ENCODE measurements around the gene ERFE. TPM values are rescaled to one million over a fixed set of nuclear protein-coding genes. Genes with fewer than 3 reads are reported as not detected.
A peak's percentile ranks its signal among the peaks of the same experiment; 100 is the strongest.

The ERFE gene
- total and polyA plus RNA-seq, 12 donors: 0.11 to 1.3 (median 0.64) TPM; not detected in 7

DNA sequence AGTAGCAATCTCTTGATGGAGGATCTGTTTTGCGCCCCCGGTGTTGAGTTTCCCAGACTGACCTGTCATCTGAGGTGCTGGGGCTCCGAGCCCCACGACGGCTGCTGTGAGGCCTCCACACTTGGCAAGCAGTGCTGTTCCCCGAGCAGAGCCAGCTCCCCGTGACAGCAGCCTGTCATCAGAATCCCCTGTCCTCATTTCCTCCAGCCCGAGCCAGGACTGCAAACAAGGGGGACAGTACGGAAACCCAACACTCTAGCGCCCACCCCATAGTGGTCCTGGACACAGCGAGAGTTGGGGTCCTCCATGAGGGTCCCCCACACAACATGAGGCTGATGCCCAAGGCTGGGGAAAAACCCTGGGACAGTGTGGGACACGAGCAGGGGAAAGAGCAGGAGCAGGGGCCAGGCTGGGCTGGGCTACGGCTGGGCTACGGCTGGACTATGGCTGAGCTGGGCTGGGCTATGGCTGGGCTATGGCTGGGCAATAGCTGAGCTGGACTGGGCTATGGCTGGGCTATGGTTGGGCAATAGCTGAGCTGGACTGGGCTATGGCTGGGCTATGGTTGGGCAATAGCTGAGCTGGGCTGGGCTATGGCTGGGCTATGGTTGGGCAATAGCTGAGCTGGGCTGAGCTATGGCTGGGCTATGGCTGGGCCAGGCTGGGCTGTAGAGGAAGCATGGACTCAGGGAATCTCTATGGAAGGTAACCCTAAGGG is 21.8 kb upstream of the ERFE start:
- intact Hi-C loops (cut with DNase I): loop anchor here in 4 of 10 donors (5.0 to 10.0 kb wide), 3 partner anchors 170 to 282 kb away; partner anchors contain the start of genes RAMP1 (in 3 of the 4) and UBE2F (in 1 of the 4)
- no peak overlapping the region for H3K4me3 ChIP-seq

DNA sequence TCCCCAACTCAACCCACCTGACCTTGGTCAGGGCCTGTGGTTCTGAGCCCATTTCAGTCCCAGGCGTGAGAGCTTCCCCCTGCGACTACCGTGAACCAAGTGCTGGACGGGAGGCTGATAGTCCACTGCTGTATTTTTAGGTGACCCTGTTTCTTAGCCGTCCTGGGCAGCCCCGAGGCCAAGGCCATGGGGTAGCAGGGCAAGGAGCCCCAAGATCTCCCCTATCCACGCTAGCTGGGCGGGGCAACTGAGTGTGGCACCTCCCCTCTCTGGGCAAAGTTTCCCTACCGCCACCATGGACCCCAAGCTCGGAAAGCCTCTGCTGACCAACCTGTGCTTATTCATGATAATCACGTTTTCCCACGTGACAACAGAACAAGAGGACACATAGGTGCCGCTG is 20.9 kb upstream of the ERFE start:
- Histone ChIP-seq H3K27me3 (peaks cover 0 to 2% (median 0%) of the 10 kb centered on the region in 7 donors), H3K4me3 (peak overlapping the region in 1 of 10 donors; percentile 45), H3K36me3 (peaks cover 0 to 6% (median 0%) of the 10 kb centered on the region in 9 donors), H3K9me3 (no peaks in the 10 kb centered on the region), H3K27ac (peak overlapping the region in 9 of 10 donors; percentile 34 to 96 (median 90)), H3K4me1 (peaks cover 3 to 59% (median 42%) of the 10 kb centered on the region in 9 donors)
- intact Hi-C loops (cut with DNase I): loop anchor here in 4 of 10 donors (5.0 to 10.0 kb wide), 3 partner anchors 171 to 283 kb away; partner anchors contain the start of genes RAMP1 (in 3 of the 4) and UBE2F (in 1 of the 4)
- ATAC-seq (peak in 1 of 8 donors; percentile 9), DNase-seq (no peak)
- WGBS, 2 donors: 58 to 77% methylated on average over 13 of the region's 13 CpGs
- TF ChIP-seq, protein P1, sequence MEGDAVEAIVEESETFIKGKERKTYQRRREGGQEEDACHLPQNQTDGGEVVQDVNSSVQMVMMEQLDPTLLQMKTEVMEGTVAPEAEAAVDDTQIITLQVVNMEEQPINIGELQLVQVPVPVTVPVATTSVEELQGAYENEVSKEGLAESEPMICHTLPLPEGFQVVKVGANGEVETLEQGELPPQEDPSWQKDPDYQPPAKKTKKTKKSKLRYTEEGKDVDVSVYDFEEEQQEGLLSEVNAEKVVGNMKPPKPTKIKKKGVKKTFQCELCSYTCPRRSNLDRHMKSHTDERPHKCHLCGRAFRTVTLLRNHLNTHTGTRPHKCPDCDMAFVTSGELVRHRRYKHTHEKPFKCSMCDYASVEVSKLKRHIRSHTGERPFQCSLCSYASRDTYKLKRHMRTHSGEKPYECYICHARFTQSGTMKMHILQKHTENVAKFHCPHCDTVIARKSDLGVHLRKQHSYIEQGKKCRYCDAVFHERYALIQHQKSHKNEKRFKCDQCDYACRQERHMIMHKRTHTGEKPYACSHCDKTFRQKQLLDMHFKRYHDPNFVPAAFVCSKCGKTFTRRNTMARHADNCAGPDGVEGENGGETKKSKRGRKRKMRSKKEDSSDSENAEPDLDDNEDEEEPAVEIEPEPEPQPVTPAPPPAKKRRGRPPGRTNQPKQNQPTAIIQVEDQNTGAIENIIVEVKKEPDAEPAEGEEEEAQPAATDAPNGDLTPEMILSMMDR (IDR thresholded peaks at IDR 0.05): no peak

More for the DNA sequence above, 21.8 kb upstream of the ERFE start:
- no peaks in the 10 kb centered on the region for H3K9me3 ChIP-seq
- peak in 6 of 8 donors; percentile 0 to 30 (median 7) for ATAC-seq
- H3K36me3 ChIP-seq: peaks cover 0 to 6% (median 0%) of the 10 kb centered on the region in 9 donors
- H3K27me3 ChIP-seq: peaks cover 0 to 2% (median 0%) of the 10 kb centered on the region in 7 donors
- TF ChIP-seq, protein P1 (IDR thresholded peaks at IDR 0.05): no peak
- DNase-seq: peak in 1 of 2 donors; percentile 21
- peaks cover 3 to 50% (median 37%) of the 10 kb centered on the region in 9 donors for H3K4me1 ChIP-seq
- H3K27ac ChIP-seq: peak overlapping the region in 7 of 10 donors; percentile 46 to 93 (median 88)
- 32 to 40% methylated on average over 14 of the region's 14 CpGs for WGBS, 2 donors

GRCh38 chr2:238138331-238139195 is 20.2 kb upstream of the ERFE start, which contains the start of gene KLHL30:
Gene KLHL30, plus strand, starts transcription at chr2:238138668. Its CDS starts 2,087 bp downstream, at chr2:238140755.
- TF ChIP-seq, protein P1 (IDR thresholded peaks at IDR 0.05): peak in 1 of 9 donors; percentile 3
- peak; percentile 72 to 81 for DNase-seq
- intact Hi-C loops (cut with DNase I): loop anchor here in 4 of 10 donors (5.0 to 10.0 kb wide), 3 partner anchors 171 to 284 kb away; partner anchors contain the start of genes RAMP1 (in 3 of the 4) and UBE2F (in 1 of the 4)
- peak; percentile 80 to 94 (median 90) for ATAC-seq
- 32 to 40% methylated on average over 21 to 22 of the region's 22 CpGs for WGBS, 2 donors
- H3K36me3 ChIP-seq: peaks cover 0 to 6% (median 0%) of the 10 kb centered on the region in 9 donors
- peaks cover 0 to 2% (median 0%) of the 10 kb centered on the region in 7 donors for H3K27me3 ChIP-seq
- peak within 1 kb of the TSS; percentile 69 to 96 (median 89) for H3K27ac ChIP-seq
- H3K4me3 ChIP-seq: peak within 1 kb of the TSS; percentile 5 to 54 (median 40)
- no peaks in the 10 kb centered on the region for H3K9me3 ChIP-seq
- peaks cover 6 to 65% (median 49%) of the 10 kb centered on the region in 9 donors for H3K4me1 ChIP-seq
